Measurements from ENCODE around the gene AIMP1. TPM values are rescaled to one million over a fixed set of nuclear protein-coding genes. Genes with fewer than 3 reads are reported as not detected.

Gene AIMP1
- total RNA-seq, 1 donor from 2014 or later, result 46.8 TPM

DNA sequence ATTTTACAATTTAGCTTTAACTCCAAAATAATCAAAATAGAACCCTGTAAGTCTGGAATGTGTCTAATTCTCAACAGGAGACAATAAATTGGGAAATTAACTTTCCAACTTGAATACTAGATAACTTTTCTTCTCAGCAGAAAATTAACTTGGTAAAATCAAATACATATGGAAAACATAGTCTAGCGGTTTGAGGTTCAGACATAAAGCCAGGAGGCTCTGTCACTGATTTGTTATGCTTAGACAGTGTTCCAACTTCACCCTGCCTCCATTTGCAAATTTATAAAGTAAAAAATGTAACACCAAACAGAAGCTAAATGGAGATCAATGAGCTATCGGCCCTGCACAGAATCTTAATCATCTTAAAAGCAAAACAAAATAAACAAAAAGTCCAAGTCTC is 46.6 kb upstream of the AIMP1 start:
- H3K27me3 ChIP-seq (ENCODE audit: insufficient read depth, low read length), result no peaks in the 10 kb centered on the region
- H2AFZ ChIP-seq (ENCODE audit: low read depth, low read length), result no peak overlapping the region
- H3K79me2 ChIP-seq (ENCODE audit: insufficient read depth, low read length), result no peaks in the 10 kb centered on the region
- no peaks in the 10 kb centered on the region for H3K27me3 Mint-ChIP-seq (ENCODE audit: low read depth, unreplicated experiment)
- TF ChIP-seq, protein P1, sequence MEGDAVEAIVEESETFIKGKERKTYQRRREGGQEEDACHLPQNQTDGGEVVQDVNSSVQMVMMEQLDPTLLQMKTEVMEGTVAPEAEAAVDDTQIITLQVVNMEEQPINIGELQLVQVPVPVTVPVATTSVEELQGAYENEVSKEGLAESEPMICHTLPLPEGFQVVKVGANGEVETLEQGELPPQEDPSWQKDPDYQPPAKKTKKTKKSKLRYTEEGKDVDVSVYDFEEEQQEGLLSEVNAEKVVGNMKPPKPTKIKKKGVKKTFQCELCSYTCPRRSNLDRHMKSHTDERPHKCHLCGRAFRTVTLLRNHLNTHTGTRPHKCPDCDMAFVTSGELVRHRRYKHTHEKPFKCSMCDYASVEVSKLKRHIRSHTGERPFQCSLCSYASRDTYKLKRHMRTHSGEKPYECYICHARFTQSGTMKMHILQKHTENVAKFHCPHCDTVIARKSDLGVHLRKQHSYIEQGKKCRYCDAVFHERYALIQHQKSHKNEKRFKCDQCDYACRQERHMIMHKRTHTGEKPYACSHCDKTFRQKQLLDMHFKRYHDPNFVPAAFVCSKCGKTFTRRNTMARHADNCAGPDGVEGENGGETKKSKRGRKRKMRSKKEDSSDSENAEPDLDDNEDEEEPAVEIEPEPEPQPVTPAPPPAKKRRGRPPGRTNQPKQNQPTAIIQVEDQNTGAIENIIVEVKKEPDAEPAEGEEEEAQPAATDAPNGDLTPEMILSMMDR (IDR thresholded peaks at IDR 0.05; ENCODE audit: insufficient read depth, low read depth, low read length), result no peak
- no peak for TF ChIP-seq EZH2 (IDR thresholded peaks at IDR 0.05; ENCODE audit: insufficient read depth, low read length)
- no peak overlapping the region for H3K4me3 Mint-ChIP-seq (ENCODE audit: unreplicated experiment)
- H3K4me3 ChIP-seq (ENCODE audit: insufficient read depth, low read depth, low read length), result no peak overlapping the region
- H3K36me3 Mint-ChIP-seq (ENCODE audit: low read depth, unreplicated experiment), result no peaks in the 10 kb centered on the region
- no peak overlapping the region for H3K27ac Mint-ChIP-seq (ENCODE audit: unreplicated experiment)
- no peak overlapping the region for H3K27ac ChIP-seq (ENCODE audit: low read depth, low read length)
- no peaks in the 10 kb centered on the region for H4K20me1 ChIP-seq (ENCODE audit: insufficient read depth, low read length)
- no peak for FAIRE-seq
- peaks cover 5% of the 10 kb centered on the region for H3K4me1 Mint-ChIP-seq (ENCODE audit: low read depth, unreplicated experiment)
- no peak overlapping the region for H3K4me2 ChIP-seq (ENCODE audit: low read length)
- H3K9me3 Mint-ChIP-seq (ENCODE audit: unreplicated experiment), result no peaks in the 10 kb centered on the region
- H3K9me3 ChIP-seq (ENCODE audit: insufficient read depth, low read depth, low read length), result no peaks in the 10 kb centered on the region
- no peaks in the 10 kb centered on the region for H3K36me3 ChIP-seq (ENCODE audit: insufficient read depth, low read length)
- no peak overlapping the region for H3K9ac ChIP-seq (ENCODE audit: low read length)
- H3K4me1 ChIP-seq (ENCODE audit: insufficient read depth, low read length), result no peaks in the 10 kb centered on the region
- no peak for DNase-seq (ENCODE audit: low read depth)

DNA sequence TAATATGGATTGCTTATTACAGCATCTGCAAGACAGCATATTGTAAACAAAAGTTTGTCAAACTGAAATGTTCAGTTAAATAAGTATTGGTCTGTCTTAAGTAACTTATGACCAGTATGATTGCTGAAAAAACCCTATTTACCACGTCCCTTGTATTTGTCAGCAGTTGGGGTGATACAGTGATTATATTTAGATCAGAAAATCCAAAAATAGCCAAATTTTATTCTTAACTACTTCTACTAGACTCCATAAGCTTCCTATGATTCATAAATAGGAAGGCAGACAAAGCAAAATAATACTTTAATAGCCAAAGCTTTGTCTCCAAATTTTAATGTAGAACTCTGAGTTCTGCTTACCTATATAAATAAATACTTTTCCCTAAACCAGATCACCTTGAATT is 45.6 kb upstream of the AIMP1 start:
- Histone ChIP-seq H3K27me3 (ENCODE audit: insufficient read depth, low read length) (no peaks in the 10 kb centered on the region), H3K9ac (ENCODE audit: low read length) (no peak overlapping the region), H3K4me2 (ENCODE audit: low read length) (no peak overlapping the region), H3K27ac (ENCODE audit: low read depth, low read length) (no peak overlapping the region), H4K20me1 (ENCODE audit: insufficient read depth, low read length) (no peaks in the 10 kb centered on the region), H3K79me2 (ENCODE audit: insufficient read depth, low read length) (no peaks in the 10 kb centered on the region), H2AFZ (ENCODE audit: low read depth, low read length) (no peak overlapping the region), H3K9me3 (ENCODE audit: insufficient read depth, low read depth, low read length) (no peaks in the 10 kb centered on the region), H3K4me3 (ENCODE audit: insufficient read depth, low read depth, low read length) (no peak overlapping the region), H3K4me1 (ENCODE audit: insufficient read depth, low read length) (no peaks in the 10 kb centered on the region), H3K36me3 (ENCODE audit: insufficient read depth, low read length) (no peaks in the 10 kb centered on the region)
- no peaks in the 10 kb centered on the region for H3K9me3 Mint-ChIP-seq (ENCODE audit: unreplicated experiment)
- H3K4me3 Mint-ChIP-seq (ENCODE audit: unreplicated experiment), result no peak overlapping the region
- no peaks in the 10 kb centered on the region for H3K27me3 Mint-ChIP-seq (ENCODE audit: low read depth, unreplicated experiment)
- H3K27ac Mint-ChIP-seq (ENCODE audit: unreplicated experiment), result no peak overlapping the region
- no peaks in the 10 kb centered on the region for H3K36me3 Mint-ChIP-seq (ENCODE audit: low read depth, unreplicated experiment)
- FAIRE-seq, result no peak
- H3K4me1 Mint-ChIP-seq (ENCODE audit: low read depth, unreplicated experiment), result peaks cover 5% of the 10 kb centered on the region
- no peak for TF ChIP-seq EZH2 (IDR thresholded peaks at IDR 0.05; ENCODE audit: insufficient read depth, low read length)
- TF ChIP-seq, protein P1 (IDR thresholded peaks at IDR 0.05; ENCODE audit: insufficient read depth, low read depth, low read length), result no peak
- DNase-seq (ENCODE audit: low read depth), result no peak

DNA sequence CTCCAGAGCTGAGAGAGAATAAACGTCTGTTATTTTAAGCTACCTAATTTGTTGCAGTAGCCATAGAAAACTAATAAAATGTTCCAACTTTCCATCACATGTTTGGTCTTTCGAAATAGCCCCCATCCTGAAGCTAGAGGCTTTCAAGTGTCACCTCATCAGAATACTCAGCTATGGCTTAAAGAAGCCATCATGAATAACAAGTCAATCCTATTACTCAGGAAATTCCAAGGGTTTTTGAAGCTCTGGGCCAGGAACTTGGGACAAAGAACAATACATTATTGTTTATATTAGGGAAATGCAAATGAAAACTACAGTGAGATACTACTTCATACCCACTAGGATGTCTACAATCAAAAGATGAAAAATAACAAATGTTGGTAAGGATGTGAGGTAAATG is 42.5 kb upstream of the AIMP1 start:
- H4K20me1 ChIP-seq (ENCODE audit: insufficient read depth, low read length), result no peaks in the 10 kb centered on the region
- H3K27ac ChIP-seq (ENCODE audit: low read depth, low read length), result no peak overlapping the region
- H3K9me3 ChIP-seq (ENCODE audit: insufficient read depth, low read depth, low read length), result no peaks in the 10 kb centered on the region
- no peak overlapping the region for H3K27ac Mint-ChIP-seq (ENCODE audit: unreplicated experiment)
- no peak overlapping the region for H3K9ac ChIP-seq (ENCODE audit: low read length)
- no peaks in the 10 kb centered on the region for H3K9me3 Mint-ChIP-seq (ENCODE audit: unreplicated experiment)
- no peak overlapping the region for H3K4me3 Mint-ChIP-seq (ENCODE audit: unreplicated experiment)
- H3K27me3 Mint-ChIP-seq (ENCODE audit: low read depth, unreplicated experiment), result no peaks in the 10 kb centered on the region
- H2AFZ ChIP-seq (ENCODE audit: low read depth, low read length), result no peak overlapping the region
- no peaks in the 10 kb centered on the region for H3K4me1 ChIP-seq (ENCODE audit: insufficient read depth, low read length)
- no peaks in the 10 kb centered on the region for H3K36me3 Mint-ChIP-seq (ENCODE audit: low read depth, unreplicated experiment)
- H3K27me3 ChIP-seq (ENCODE audit: insufficient read depth, low read length), result no peaks in the 10 kb centered on the region
- peak; percentile 40 for DNase-seq (ENCODE audit: low read depth)
- H3K36me3 ChIP-seq (ENCODE audit: insufficient read depth, low read length), result no peaks in the 10 kb centered on the region
- no peak overlapping the region for H3K4me3 ChIP-seq (ENCODE audit: insufficient read depth, low read depth, low read length)
- H3K79me2 ChIP-seq (ENCODE audit: insufficient read depth, low read length), result no peaks in the 10 kb centered on the region
- FAIRE-seq, result peak; percentile 13
- H3K4me2 ChIP-seq (ENCODE audit: low read length), result no peak overlapping the region
- H3K4me1 Mint-ChIP-seq (ENCODE audit: low read depth, unreplicated experiment), result peaks cover 5% of the 10 kb centered on the region
- TF ChIP-seq, protein P1 (IDR thresholded peaks at IDR 0.05; ENCODE audit: insufficient read depth, low read depth, low read length), result no peak
- TF ChIP-seq EZH2 (IDR thresholded peaks at IDR 0.05; ENCODE audit: insufficient read depth, low read length), result no peak

Measured in astrocyte (in vitro differentiated cells and primary cell).